GM23338 (cell line): ENCODE results near the gene GUCD1. TPM values are rescaled to one million over a fixed set of nuclear protein-coding genes. Genes with fewer than 3 reads are reported as not detected.

Experiments used
- ATAC-seq: fragments of 200-7000 bp; cut with Tn5 transposase; 3 replicates; pipeline ENCODE4 v1.9.1; 2020
- DNase-seq: peaks from one replicate; pipeline ENCODE4 v3.0.0-alpha.2; 2015; ENCODE audit warnings: low spot score
- H2AFZ ChIP-seq: fragments of 200-600 bp; sonication (generic); 2 replicates; pipeline ENCODE4 v1.8.0; 2016; ENCODE audit warnings: antibody characterized with exemption, mild to moderate bottlenecking, moderate library complexity
- H3F3A ChIP-seq: fragments of 200-600 bp; sonication (generic); replicated peaks from 2 replicates; pipeline ENCODE4 v1.8.0; 2017; ENCODE audit warnings: antibody characterized with exemption, mixed run types, low read depth
- H3K27ac ChIP-seq: fragments of 200-600 bp; sonication (generic); 2 replicates; pipeline ENCODE4 v1.6.1; 2016; ENCODE audit warnings: low read depth
- H3K27me3 ChIP-seq: fragments of 200-600 bp; sonication (generic); 2 replicates; pipeline ENCODE4 v1.8.0; 2016; ENCODE audit warnings: mild to moderate bottlenecking, mixed run types, moderate library complexity; ENCODE audit not compliant: insufficient read depth
- H3K36me3 ChIP-seq: fragments of 200-600 bp; sonication (generic); 2 replicates; pipeline ENCODE4 v1.8.0; 2016; ENCODE audit warnings: mild to moderate bottlenecking; ENCODE audit not compliant: insufficient read depth
- H3K4me1 ChIP-seq: fragments of 200-600 bp; sonication (generic); 2 replicates; pipeline ENCODE4 v1.8.0; 2016; ENCODE audit warnings: mild to moderate bottlenecking, moderate library complexity; ENCODE audit not compliant: insufficient read depth
- H3K4me2 ChIP-seq: fragments of 200-600 bp; sonication (generic); 2 replicates; pipeline ENCODE4 v1.7.1; 2017; ENCODE audit warnings: mixed run types
- H3K4me3 ChIP-seq: fragments of 200-600 bp; sonication (generic); 2 replicates; pipeline ENCODE4 v1.6.1; 2016; ENCODE audit warnings: mixed run types
- H3K79me2 ChIP-seq: fragments of 200-600 bp; sonication (generic); replicated peaks from 2 replicates; pipeline ENCODE4 v1.8.0; 2017; ENCODE audit warnings: mild to moderate bottlenecking; ENCODE audit not compliant: insufficient read depth
- H3K9me2 ChIP-seq: fragments of 200-600 bp; sonication (generic); 2 replicates; pipeline ENCODE4 v1.8.0; 2017; ENCODE audit not compliant: insufficient read depth
- H4K20me1 ChIP-seq: fragments of 200-600 bp; sonication (generic); replicated peaks from 2 replicates; pipeline ENCODE4 v1.8.0; 2017; ENCODE audit warnings: mild to moderate bottlenecking; ENCODE audit not compliant: insufficient read depth
- H3K27ac Mint-ChIP-seq: 2 replicates; pipeline ENCODE4 v1.8.0; 2020; ENCODE audit warnings: inconsistent platforms, mild to moderate bottlenecking, moderate library complexity, mixed read lengths
- H3K27me3 Mint-ChIP-seq: 3 replicates; pipeline ENCODE4 v1.8.0; 2022; ENCODE audit warnings: low read depth, mild to moderate bottlenecking, moderate library complexity, mixed read lengths, inconsistent platforms; ENCODE audit not compliant: insufficient read depth, poor library complexity
- H3K36me3 Mint-ChIP-seq: 3 replicates; pipeline ENCODE4 v1.8.0; 2021; ENCODE audit warnings: low read depth, mild to moderate bottlenecking, inconsistent platforms, moderate library complexity, mixed read lengths
- H3K4me1 Mint-ChIP-seq: 3 replicates; pipeline ENCODE4 v1.8.0; 2020; ENCODE audit warnings: mild to moderate bottlenecking, inconsistent platforms, mixed read lengths
- H3K4me3 Mint-ChIP-seq: 3 replicates; pipeline ENCODE4 v1.8.0; 2021; ENCODE audit warnings: moderate library complexity, mild to moderate bottlenecking, inconsistent platforms, mixed read lengths
- H3K9me3 Mint-ChIP-seq: 3 replicates; pipeline ENCODE4 v1.8.0; 2020; ENCODE audit warnings: moderate library complexity, mild to moderate bottlenecking, inconsistent platforms, mixed read lengths
- CREB1 ChIP-seq: fragments of 250-450 bp; sonication (Bioruptor Pico); IDR thresholded peaks from 2 replicates; pipeline ENCODE4 v1.5.0; 2020; ENCODE audit warnings: low read depth, mild to moderate bottlenecking, moderate library complexity
- ETS1 ChIP-seq: IDR thresholded peaks from 2 replicates; pipeline ENCODE4 v1.6.1; 2016; ENCODE audit warnings: antibody characterized with exemption
- EZH2phosphoT487 ChIP-seq: fragments of 200-600 bp; sonication (generic); IDR thresholded peaks from one replicate; pipeline ENCODE4 v1.8.1; 2018; ENCODE audit warnings: antibody characterized with exemption; ENCODE audit not compliant: unreplicated experiment
- NANOG ChIP-seq: IDR thresholded peaks from 2 replicates; pipeline ENCODE4 v1.6.1; 2016; ENCODE audit warnings: antibody characterized with exemption, borderline replicate concordance
- REST ChIP-seq: IDR thresholded peaks from one replicate; pipeline ENCODE4 v1.6.1; 2018; ENCODE audit warnings: antibody characterized with exemption; ENCODE audit not compliant: unreplicated experiment
- ZNF114 ChIP-seq: fragments of 250-450 bp; sonication (Bioruptor Pico); IDR thresholded peaks from 2 replicates; pipeline ENCODE4 v1.5.0; 2020; ENCODE audit warnings: mild to moderate bottlenecking, moderate library complexity
- ZNF462 ChIP-seq: fragments of 250-450 bp; sonication (Bioruptor Pico); IDR thresholded peaks from 2 replicates; pipeline ENCODE4 v1.5.0; 2020; ENCODE audit warnings: mild to moderate bottlenecking, moderate library complexity
- polyA plus RNA-seq: library from polyadenylated mRNA; unstranded; fragments of >200 nt; fragmentation: Nextera tagmentation; extraction: Ambion mirVana; gene quantifications from 2 replicates; pipeline ENCODE4 v1.2.1, GENCODE V29; 2016
- total RNA-seq: library from RNA; depleted of rRNA; stranded (reverse); fragments of >200 nt; shearing (Covaris generic); gene quantifications from 2 replicates; pipeline ENCODE4 v1.2.3, GENCODE V29; 2014

Gene GUCD1
- total and polyA plus RNA-seq, 2 experiments from 2014 or later: 39.0 to 106 TPM

DNA sequence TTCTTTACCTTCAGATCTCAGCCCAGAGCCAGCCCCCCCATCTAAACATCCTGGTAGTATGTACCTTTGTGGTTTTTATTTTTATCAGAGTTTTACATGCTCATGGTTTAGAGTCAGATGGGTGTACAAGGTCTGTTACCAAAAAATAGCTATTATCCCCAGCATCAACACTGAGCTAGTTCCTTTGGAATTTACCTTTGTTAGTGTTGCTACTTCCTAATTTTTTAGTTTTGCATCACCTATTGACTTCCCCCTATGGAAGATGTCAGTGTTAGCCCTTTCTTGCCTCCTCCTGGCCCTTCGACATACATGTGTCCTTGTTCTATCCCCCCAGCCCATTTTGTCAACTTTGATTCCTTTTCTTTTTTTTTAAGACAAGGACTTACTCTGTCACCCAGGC is 52.4 kb downstream of the GUCD1 start:
- no peaks in the 10 kb centered on the region for H3K36me3 ChIP-seq
- no peak overlapping the region for H2AFZ ChIP-seq
- H3K4me3 ChIP-seq: no peak overlapping the region
- H3K79me2 ChIP-seq: no peaks in the 10 kb centered on the region
- H3K9me2 ChIP-seq: no peaks in the 10 kb centered on the region
- H3K27me3 ChIP-seq: no peaks in the 10 kb centered on the region
- H3K36me3 Mint-ChIP-seq: no peaks in the 10 kb centered on the region
- H3K4me1 ChIP-seq: peaks cover 13% of the 10 kb centered on the region
- DNase-seq (no peak), ATAC-seq (no peak)
- H3K4me3 Mint-ChIP-seq: no peak overlapping the region
- H3K27me3 Mint-ChIP-seq: no peaks in the 10 kb centered on the region
- TF ChIP-seq ZNF114 (no peak), EZH2phosphoT487 (no peak), ZNF462 (CRISPR knock-in tag) (no peak), ETS1 (no peak), NANOG (no peak), CREB1 (CRISPR knock-in tag) (no peak), REST (no peak)
- peaks cover 22% of the 10 kb centered on the region for H3K4me1 Mint-ChIP-seq
- H3K27ac Mint-ChIP-seq: no peak overlapping the region
- no peaks in the 10 kb centered on the region for H3K9me3 Mint-ChIP-seq
- H3F3A ChIP-seq: no peaks in the 10 kb centered on the region; the same call in 1 of the 2 replicates
- no peak overlapping the region for H3K27ac ChIP-seq
- H4K20me1 ChIP-seq: no peaks in the 10 kb centered on the region
- no peak overlapping the region for H3K4me2 ChIP-seq
